Fibroblast of the conjunctiva (primary cell): Measurements from ENCODE around the gene CFAP74.
"Not testable (repeated sequence)": the region's sequence is repeated elsewhere in the genome, so short reads cannot be mapped to it uniquely, and the experiment has no call there.

Experiments
- DNase-seq: peaks from one replicate; pipeline ENCODE4 v3.0.0-alpha.2; 2010; ENCODE audit warnings: low read depth

The CFAP74 gene

GRCh38 chr1:1984560-1985070 lies 19.0 kb downstream of the CFAP74 start:
- no peak for DNase-seq

- no peak for DNase-seq
Measured at GRCh38 chr1:1982379-1983232, 21.0 kb downstream of the CFAP74 start.

GRCh38 chr1:1981631-1982327 lies 21.8 kb downstream of the CFAP74 start:
- not testable (repeated sequence) for DNase-seq

GRCh38 chr1:1981142-1981500 lies 22.5 kb downstream of the CFAP74 start:
- no peak for DNase-seq

- no peak for DNase-seq
Measured at GRCh38 chr1:1980467-1981141, 23.0 kb downstream of the CFAP74 start.

GRCh38 chr1:1979482-1980165 lies 24.0 kb downstream of the CFAP74 start:
- no peak for DNase-seq

GRCh38 chr1:1978690-1979481 lies 24.7 kb downstream of the CFAP74 start:
- not testable (repeated sequence) for DNase-seq

- no peak for DNase-seq
Measured at GRCh38 chr1:1978108-1978507, 25.5 kb downstream of the CFAP74 start.

- DNase-seq: no peak
Measured at GRCh38 chr1:1976031-1976430, 27.6 kb downstream of the CFAP74 start.

GRCh38 chr1:1975535-1975934 lies 28.1 kb downstream of the CFAP74 start:
- DNase-seq: no peak

- no peak for DNase-seq
Measured at GRCh38 chr1:1974834-1975233, 28.8 kb downstream of the CFAP74 start.

- DNase-seq: no peak
Measured at GRCh38 chr1:1973716-1974642, 29.6 kb downstream of the CFAP74 start.

GRCh38 chr1:1972976-1973715 lies 30.4 kb downstream of the CFAP74 start:
- no peak for DNase-seq

- no peak for DNase-seq
Measured at GRCh38 chr1:1971688-1972087, 31.9 kb downstream of the CFAP74 start.

- no peak for DNase-seq
Measured at GRCh38 chr1:1971017-1971416, 32.6 kb downstream of the CFAP74 start.

GRCh38 chr1:1969953-1970716 lies 33.5 kb downstream of the CFAP74 start:
- no peak for DNase-seq

- DNase-seq: no peak
Measured at GRCh38 chr1:1969505-1969900, 34.1 kb downstream of the CFAP74 start.

- DNase-seq: no peak
Measured at GRCh38 chr1:1968767-1969504, 34.6 kb downstream of the CFAP74 start.
